ENCODE data around the gene KRT33B.
"Not testable (repeated sequence)": the region's sequence is repeated elsewhere in the genome, so short reads cannot be mapped to it uniquely, and the experiment has no call there.

KRT33B gene

DNA sequence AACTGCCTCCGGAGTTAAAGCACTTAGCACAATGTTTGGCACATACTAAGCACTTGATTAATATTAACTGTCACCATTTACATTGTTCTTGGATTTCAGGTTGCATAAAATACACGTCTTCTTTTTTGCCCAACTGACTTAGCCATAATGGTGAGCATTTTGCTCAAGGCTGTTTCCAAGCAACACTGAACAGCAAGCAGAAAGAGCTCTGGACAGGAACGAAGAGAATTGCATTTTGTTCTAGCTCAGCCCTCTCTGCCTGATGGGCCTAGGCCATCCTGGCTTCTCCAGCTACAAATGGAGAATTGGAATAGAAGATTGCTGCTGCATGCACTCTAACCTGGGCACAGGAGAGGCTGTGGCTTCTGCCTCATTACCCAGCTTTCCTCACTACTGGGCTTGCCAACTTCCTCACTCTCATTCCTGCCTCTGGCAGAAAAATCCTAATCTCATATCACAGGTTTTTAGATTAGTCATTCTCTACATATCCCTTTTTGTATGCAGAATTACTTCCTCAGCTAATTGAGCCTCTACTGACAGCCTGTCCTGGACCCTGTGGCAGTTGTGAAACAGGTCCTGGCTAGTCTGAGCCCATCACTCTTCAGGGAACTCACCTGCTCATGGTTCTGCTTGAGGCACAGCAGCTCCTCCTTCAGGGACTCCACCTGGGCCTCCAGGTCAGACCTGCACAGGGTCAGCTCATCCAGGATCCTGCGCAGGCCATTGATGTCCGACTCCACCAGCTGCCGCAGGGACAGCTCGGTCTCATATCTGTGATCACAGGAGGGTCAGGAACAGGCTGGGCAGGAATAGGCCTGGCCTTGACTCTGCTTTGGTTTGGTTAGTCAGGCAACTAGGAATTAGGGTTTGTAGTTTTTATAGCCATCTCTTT lies 21.5 kb downstream of the KRT33B start:
- no peak for DNase-seq (ENCODE audit: low read depth in 2 of 2)

DNA sequence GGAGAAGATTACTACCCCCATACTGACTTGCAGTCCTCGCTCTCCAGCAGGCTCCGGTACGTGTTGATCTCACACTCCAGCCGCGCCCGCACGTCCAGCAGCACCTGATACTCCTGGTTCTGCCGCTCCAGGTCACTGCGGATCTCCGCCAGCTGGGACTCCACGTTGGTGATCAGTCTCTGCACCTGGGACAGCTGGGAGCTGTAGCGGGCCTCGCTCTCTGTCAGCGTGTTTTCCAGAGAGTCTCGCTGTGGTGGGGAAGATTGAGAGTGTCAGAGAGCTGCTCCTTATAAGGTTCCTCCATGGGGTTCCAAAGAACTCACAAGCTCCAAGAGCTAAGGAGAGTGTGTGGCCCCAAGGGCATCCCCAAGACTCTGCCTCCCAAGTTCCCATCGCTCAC lies 23.2 kb downstream of the KRT33B start:
- DNase-seq (ENCODE audit: low read depth in 2 of 2) = not testable (repeated sequence)

DNA sequence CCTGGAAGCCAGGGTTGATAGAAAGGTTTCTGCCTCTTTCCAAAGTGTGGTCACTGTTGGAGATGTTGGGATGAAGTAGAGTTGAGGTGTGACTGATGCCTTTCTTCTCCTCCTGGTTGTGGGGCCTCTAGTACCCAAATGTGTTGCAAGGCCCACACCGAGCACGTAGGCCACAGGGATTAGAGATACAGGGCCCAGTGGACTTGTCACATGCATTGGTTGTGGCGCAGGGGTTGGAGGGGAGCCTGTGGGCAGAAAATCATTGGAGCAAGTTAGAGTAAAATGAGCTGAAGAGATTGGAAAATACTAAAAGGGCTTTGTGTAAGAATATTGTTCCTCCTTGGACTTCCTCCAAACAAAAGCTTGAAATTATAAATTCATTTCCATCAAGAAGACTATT lies 23.6 kb downstream of the KRT33B start:
- no peak for DNase-seq (ENCODE audit: low read depth in 2 of 2)

DNA sequence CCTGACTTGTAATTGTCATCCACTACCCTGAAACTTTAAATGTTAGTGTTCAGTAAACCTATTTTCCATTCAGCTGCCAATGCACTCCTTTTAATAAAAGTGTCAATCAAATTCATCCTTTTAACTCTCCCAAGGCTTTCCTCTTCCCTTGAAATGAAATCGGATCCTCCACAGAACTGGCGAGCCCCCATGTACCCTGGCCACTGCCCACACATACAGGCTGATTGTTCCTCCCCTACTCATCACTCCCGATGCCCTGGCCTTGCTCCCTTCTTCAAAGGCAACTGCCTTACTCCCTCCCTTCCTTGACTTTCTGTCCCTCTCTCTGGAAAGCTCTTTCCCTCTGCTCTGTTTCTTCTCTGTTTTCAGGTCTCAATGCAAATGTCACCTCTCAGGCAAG lies 26.6 kb downstream of the KRT33B start:
- no peak for DNase-seq (ENCODE audit: low read depth in 2 of 2)

DNA sequence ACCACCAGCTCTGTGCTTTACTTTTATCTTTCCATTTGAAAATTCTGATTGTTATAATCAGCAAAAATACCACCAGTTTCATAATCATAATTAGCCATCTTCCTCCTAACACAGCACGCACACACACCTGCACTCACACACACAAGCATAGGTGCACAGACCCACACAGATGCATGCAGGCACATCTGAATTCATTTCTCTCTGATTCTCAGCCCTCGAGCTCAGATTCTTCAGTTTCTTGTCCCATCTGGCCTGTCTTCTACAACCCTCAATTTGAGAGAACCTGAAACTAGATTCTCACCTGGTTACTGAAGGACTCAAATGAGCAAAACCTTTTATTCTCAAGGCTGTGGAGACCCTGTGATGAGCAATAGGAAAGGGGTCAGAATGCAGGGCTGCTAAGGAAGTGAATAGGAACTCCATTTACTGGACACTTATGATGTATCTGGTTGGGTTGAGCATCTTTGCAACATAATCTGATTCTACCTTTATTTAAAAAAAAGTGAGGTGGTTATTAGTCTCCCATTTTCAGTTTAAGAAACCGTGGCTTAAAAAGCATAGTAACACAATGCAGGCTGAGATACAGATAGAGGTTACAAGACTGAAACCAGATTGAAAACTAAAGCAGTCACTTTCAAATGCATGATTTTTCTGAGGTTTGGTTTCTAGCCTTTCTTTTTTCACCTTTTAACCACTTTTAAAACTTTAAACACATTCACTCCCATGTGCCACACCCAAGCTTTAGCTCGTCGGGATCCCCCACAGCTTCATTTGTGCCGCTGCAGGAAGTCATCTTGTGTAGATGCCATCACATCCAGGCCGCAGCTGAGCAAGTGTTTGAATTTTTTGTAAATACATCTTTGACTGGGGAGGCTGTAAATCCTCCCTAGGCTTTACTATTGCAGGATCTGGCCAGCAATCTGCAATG lies 28.4 kb downstream of the KRT33B start:
- no peak for DNase-seq (ENCODE audit: low read depth in 2 of 2)

DNA sequence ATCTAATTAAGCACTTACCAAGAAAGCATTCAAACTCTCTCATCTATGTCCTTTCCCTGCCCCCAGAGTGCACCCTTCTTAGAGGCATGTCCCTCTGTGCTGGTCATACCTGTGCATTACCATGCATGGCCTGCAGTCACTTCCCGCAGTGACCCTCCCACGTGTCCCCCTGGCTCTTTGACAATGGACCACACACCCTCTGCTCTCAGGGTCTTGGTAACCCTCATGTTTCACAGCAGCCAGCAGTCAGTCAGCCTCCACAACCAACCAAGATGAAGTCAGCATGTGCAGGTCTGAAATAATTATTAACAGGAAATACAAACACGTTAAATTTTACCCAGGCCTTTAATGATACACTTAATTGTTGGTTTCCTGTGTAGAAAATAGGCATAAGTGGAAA lies 29.1 kb downstream of the KRT33B start:
- no peak for DNase-seq (ENCODE audit: low read depth in 2 of 2)

DNA sequence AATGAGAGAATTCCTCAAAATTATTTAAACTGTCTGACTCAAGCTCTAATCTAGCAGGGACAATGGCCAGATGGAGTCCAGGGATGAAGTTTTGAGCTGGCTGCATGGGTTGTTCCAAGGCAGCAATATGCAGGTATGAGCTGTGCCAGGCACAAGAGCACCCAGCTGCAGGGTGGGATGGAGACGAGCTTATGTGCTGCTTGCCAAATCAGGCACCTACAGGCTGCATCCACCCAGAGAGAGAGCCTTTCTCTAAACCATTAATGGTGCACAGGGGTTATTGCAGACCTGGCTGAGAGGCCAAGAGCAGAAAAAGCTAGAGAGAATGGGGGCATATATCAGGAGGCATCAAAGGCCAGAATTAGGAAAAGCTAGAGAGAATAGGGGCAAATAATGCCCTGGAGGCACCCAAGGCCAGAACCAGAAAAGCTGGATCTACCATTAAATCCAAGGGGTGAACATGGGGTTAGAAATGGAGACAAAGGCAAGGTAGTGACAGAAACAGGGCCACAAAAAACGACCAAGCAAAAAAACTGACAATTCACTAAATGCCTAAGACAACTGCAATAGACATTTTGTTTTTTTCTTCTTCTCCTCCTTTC lies 29.9 kb downstream of the KRT33B start:
- DNase-seq (ENCODE audit: low read depth in 2 of 2) = no peak

DNA sequence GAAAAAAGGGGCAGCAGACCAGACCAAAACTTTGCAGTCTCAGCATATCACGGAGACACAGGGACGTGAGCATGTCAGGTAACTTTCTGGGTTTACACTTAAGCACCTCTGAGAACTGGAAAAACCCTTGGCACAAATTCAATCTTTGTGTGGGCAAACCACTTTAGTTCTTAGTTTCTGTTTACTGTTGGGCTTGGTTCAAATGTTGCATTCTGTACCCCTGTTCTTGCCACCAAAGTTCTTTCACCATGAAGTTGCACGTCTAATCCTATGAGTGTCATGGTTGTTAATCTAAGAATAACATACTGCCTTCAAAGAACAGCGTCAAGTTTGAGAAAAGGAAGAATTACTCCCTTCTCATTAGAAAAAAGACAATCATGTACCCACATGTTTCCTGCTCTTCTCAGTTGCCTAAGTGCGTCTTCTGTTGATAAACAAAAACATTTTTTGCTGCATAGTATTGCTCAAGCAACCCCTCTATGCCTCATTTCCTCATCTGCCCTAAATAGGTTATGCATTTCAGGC lies 30.6 kb downstream of the KRT33B start:
- no peak for DNase-seq (ENCODE audit: low read depth in 2 of 2)

DNA sequence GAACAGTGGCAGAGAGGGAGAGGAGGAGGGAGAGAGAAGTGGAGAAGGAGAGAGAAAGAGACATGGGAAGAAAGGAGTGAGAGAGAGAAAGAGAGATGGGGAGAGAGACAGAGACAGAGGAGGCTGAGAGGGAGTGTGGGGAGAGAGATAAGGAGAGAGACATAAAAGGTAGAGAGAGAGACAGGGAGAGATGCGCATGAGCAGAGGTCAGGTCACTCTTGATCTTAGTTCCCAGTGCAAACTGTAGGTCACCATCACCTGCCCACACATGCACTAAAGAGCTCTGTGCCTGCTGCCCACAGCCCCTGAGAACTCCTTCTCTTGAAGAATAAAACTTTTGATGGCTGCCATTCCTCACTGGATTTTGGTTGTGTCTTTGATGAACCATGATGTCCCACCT lies 33.9 kb downstream of the KRT33B start:
- no peak for DNase-seq (ENCODE audit: low read depth in 2 of 2)

DNA sequence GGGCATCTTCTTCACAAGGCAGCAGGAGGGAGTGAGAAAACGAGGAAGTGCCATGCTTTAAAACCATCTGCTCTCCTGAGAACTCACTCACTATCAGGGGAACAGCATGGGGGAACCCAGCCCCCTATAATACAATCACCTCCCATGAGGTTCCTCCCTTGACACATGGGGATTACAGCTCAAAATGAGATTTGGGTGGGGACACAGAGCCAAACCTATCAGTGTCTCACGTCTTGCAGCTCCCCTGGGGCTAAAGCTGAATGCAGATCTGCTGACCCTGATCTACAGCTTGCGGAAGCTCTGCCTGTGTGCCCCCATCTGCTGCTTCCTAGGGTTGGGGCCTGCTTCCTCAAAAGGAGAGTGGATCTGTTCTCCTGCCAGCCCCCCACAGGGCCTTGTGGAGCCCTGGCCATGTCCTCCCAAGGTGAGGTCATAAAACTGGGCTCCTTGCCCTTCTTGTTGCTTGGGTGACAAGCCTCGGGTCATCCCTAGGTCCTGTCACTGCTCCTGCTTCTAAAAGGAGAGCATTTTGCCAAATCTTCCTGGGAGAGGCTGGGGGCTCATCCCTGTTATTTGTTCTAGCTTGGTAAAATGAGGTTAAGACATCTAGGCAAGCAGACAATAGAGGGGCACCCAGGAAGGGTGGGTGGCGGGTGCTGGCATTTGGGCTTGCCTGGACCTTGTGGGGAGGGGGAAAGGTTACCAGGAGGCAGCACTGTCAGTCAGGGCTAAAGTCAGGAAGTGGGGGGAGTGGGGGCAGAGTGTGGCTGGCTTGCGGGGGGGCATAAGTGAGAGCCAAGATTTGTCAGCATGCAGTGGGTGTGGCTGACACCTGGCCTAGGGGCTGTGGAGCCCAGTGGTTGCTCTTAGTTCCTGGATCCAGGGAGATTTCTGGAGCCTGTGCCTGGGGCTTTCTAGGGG lies 35.0 kb downstream of the KRT33B start:
- no peak for DNase-seq (ENCODE audit: low read depth in 2 of 2)

DNA sequence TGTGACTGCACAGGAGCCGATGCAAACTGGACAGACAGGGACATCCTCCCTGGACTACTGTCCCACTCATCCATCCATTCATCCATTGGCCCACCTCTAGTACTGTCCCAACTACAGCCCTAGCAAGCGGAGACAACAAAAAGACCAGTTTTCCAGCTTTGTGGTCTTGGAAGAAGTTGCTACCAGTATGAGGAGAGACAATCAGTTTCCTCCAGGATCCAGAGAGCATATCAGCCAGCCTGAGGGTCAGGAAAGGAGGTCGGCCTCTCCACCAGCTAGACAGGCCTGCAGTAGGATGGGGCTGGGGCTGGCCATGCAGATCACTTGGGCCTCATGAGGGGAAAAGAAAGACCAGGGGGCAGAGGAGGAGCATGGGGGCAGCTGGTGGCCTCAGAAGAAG lies 35.8 kb downstream of the KRT33B start:
- DNase-seq (ENCODE audit: low read depth in 2 of 2) = no peak

DNA sequence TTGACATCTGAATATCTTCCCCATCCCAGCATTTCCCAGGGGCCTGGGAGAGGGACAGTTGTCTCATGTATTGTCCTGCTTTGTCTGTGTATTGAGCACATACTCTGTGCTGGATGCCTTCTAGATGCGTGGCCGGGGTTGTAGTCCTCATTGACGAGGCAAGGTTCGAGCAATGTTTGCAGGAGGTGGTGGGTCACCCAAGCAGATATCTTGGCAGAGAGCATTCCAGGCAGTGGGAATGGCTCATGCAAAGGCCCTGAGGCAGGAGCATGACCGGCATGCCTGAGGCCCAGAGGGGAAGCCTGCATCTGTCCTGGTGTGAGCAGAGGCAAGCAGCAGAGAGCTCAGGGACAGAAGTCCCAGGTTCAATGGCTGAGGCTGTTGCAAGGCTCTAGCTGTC lies 36.5 kb downstream of the KRT33B start:
- no peak for DNase-seq (ENCODE audit: low read depth in 2 of 2)

DNA sequence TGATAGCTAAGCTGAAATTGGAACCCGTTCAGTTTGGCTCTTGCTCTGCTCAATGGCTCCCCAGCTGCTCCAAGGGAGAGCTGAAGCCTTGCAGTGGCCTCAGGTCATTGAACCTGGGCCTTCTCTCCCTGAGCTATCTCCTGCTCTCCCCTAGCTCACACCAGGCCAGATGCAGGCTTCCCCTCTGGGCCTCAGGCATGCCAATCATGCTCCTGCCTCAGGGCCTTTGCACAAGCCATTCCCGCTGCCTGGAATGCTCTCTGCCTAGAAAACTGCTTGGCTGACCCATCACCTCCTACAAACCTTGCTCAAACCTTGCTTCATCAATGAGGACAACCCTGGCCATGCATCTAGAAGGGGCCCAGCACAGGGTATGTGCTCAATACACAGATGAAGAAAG lies 37.4 kb downstream of the KRT33B start:
- DNase-seq (ENCODE audit: low read depth in 2 of 2) = no peak

DNA sequence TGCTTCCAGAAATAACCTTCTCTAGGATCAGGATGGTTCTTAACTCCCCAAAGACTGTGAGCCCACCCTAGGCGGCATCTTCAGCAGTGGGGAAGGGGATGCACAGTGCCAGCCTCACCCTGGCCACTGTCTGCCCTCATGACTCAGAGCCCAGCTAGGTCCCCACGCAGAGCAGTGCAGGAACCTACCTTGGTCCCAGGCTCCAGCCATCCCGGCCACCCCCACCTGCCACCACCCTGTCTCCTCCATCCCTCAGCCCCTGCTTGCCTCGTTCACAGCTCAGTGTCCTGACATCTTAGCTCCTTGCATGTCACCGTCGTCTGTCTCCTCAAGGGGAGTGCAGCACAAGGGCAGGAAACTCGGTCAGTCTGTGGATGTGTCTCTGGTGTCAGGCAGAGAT lies 38.0 kb downstream of the KRT33B start:
- DNase-seq (ENCODE audit: low read depth in 2 of 2) = no peak

DNA sequence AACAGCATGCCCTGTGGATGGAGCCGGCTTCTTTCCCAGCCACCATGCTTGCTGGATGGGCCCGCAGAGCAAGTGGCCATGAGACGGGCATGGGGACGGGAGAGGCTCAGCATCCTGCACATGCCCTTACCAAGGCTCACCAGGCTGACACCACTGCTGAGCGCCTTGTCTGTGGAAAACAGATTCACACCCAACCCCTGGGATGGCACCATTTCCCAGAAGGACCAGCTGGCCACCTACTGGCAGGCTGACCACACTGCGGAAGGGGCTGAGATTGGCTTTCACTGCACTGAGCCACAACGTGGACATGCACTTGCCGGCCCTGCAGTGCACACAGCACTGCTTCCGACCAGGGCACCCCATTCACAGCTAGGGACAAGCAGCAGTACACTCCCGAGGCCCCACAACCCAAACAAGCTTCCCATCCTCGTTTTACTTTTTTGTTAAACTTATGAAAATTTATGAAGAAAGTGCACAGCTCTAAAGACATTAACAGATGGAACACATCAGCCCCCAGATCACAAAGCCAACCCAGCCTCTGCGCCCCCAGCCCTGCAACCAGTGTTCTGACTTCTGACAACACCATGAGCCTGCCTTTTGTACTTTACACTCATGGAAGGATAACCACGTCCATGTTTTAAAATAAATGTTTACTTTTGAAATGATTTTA lies 40.2 kb downstream of the KRT33B start:
- DNase-seq (ENCODE audit: low read depth in 2 of 2) = peak; percentile 10

DNA sequence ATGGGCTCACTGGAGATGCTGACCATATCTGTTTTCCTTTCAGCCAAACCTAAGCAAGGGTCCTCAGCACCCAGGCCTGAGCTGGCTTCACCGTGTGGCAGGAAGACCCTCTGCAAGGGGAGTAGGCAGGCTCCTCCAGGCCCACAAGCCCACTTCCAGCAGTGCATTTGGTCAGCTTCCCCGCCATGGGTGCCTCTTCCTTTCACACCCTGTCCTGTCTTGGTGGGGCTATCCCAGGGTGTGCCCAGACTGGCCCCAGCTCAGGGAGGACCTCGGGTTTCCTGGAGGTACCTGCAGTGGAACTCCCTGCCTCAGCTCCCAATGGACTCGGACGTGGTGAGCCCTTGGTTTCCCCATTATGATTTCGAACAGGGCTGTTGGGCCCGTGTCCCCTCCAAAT lies 41.4 kb downstream of the KRT33B start:
- DNase-seq (ENCODE audit: low read depth in 2 of 2) = no peak

DNA sequence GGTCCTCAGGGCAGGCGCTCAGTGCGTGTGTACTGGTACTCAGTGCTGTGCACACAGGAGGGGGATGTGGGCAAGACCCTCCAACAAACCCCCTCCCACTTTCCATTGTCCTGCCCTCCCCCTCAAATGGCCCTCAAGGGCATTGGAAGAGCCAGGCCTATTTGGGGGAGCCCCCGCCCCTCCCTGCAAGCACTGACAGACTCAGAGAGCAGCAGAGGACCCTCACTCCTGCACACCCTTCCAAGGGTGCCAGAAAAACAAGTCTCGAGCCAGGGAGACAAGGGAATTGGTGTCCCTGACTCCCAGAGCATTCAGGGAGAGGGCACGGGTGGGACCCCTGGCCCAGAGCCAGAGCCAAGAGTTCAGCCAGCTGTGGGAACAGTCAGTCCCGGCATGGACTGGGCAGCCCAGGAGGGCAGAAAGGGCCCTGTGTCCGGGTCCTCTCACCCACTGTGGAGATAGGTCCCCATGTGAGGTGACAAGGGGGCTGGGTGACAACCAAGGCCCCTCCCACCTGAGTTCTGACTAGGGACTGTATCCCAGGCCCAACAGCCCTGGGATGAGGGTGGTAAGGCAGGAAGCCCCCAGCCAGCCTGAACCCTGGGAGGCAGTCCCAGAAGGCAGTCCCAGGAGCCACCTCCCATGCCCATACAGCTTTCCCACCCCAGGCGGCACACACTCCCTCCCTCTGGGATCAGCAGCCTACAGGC lies 42.0 kb downstream of the KRT33B start:
- DNase-seq (ENCODE audit: low read depth in 2 of 2) = no peak

DNA sequence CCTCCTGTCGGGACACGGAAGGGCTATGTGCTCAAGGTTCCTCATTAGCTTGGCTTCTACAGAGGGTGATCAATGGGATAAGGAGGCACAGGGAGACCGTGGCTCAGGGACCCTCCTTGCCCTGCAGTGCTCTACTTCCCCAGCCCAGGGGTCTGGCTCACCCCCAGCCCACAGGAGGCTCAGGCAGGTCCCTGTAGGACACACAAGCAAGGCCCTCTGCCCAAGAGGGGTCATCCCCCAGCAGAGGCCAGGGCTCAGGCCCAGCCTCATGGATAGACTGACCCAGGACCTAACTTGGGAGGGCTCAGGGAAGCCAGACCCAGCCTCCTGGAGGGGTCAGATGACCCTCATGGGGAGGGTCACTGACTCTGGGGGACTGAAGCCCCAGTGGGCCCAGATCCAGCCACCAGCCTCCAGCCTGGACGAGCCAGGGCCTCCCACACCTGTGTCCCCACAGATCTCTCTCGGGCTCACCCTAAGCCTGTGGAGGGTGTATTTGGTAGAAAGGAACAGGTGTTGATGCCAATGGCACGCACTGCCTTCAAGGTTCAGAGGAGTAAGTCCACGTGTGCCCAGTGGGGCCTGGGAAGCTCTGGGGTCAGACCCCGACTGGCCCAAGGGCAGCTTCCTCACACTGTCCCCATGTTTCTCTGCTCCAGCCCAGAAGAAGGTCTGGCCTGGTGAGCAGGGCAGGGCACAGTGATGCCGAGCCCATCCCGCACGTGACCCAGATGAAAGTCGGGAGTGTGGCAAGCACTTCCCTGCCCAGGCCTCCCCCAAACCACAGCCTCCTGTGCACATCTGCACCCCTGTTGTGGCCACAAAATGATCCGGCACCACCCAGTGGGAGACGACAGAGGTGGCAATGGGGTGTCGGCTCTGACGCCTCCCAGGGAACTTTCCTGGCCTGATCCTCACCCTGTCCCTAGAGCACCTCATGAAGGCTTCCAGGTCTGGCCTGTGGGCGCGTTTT lies 43.2 kb downstream of the KRT33B start:
- DNase-seq (ENCODE audit: low read depth in 2 of 2) = no peak

DNA sequence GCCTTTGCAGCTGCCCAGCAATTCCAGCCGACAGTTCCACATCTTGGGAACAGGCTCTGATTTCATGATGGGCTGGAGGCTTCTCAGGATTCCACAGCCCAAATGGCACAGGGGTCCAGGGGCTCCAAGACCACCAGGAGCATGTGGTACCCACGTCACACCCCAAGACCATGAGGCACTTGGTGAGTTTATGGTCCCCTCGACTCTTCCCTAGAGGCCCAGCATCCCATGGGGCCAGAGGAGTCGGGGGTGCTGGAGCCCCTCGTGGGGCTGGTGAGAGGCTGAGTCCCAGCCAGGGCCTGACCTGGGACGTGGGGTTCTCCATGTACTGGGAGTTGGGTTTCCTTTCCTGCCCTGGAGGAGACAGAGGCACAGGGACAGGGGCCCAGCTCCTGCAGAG lies 44.0 kb downstream of the KRT33B start:
- DNase-seq (ENCODE audit: low read depth in 2 of 2) = no peak
